NCI-H524 treated with DMSO at 0.1 percent for 48 hours (cell line): ENCODE data around the gene CYP21A2.
"Not testable (repeated sequence)": the region's sequence is repeated elsewhere in the genome, so short reads cannot be mapped to it uniquely, and the experiment has no call there.

ENCODE experiments used
- DNase-seq: peaks from one replicate; lab custom pipeline; 2025; lab: John Stamatoyannopoulos, UW

Gene CYP21A2

DNA sequence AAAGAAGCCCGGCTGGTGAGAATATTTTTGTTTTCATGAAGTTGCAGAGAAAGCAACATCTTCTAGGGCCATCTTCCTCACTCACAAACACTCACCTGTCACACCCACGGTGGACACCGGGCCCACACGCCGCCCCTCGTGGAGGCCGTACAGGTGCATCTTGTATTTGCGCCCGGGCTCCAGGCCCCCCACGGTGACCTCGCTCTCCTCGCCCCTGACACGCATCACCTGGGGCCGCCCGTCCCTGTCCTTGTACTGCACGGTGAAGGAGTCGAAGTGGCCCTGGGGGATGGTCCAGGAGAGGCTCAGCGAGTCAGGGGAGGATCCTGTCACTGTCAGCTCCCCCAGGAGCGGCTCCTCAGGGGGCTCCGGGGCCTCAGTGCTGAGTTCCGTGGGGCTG lies 17.5 kb downstream of the CYP21A2 start:
- DNase-seq = not testable (repeated sequence)

DNA sequence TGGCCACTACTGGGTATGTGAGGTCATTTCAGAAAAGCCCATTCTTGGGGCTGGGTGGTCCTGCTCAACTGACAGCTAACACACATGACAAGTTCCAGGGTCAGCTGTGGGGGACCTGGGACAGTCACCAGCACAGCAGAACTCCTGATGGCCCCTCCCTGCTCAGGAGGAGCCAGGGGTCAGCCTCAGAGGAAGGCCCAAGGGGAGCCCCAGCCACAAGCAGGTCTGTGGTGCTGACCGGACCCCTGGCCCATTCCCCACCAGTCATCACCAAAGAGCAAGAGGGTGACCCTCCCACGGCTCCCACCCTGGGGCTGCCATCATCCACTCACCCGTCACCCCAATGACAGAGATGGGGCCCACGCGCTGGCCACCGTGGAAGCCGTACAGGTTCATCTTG lies 18.0 kb downstream of the CYP21A2 start:
- no peak for DNase-seq

DNA sequence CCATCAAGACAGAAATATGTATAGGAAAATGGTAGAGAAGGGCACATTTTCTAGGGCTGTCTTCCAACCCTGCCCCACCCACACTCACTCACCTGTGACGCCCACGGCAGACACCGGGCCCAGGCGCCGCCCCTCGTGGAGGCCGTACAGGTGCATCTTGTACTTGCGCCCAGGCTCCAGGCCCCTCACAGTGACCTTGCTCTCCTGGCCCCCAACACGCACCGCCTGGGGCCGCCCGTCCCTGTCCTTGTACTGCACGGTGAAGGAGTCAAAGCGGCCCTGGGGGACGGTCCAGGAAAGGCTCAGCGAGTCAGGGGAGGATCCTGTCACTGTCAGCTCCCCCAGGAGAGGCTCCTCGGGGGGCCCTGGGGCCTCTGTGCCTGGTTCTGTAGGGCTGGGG lies 19.8 kb downstream of the CYP21A2 start:
- no peak for DNase-seq

DNA sequence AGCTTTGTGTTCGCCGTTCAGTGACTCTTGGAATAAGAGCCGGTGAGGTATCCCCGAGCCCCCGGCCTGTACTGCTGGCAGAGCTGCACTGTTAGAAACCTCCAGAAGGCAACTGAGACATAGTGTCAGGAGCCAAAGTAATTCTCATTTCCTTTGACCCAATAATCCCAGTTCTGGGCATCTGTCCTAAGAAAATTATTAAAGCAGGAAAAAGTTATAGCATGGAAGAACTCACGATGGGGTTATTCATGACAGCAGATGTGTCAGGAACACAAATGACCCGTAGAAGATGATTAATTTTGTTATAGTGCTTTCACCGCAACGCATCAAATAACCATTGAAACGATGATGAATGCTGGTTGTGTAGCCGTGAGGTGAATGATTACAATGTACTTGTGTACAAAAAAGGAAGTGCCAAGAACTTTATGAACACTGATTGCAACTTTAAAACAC lies 20.3 kb downstream of the CYP21A2 start:
- DNase-seq = no peak

DNA sequence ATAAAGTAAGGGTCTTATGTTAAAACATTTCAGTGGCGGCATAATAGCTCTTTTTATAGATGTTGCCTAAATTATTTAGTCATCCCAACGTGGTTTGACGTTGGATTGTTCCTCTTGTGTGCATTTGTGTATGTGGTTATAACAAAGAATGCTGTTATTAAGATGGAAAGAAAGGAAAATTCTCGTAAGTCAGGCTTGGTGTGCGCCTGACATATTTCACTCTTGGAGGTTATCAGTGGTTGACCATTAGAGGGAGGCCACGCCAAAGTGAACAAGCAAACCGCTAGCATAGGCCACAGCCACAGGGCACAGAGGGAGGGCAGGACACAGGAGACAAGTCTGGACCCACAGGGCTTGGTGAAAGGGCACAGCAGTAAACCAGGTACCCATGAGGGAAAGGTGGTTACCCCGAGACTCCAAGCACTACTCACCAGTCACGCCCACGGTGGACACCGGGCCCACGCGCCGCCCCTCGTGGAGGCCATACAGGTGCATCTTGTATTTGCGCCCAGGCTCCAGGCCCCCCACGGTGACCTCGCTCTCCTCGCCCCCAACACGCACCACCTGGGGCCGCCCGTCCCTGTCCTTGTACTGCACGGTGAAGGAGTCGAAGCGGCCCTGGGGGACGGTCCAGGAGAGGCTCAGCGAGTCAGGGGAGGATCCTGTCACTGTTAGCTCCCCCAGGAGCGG lies 22.9 kb downstream of the CYP21A2 start:
- no peak for DNase-seq

DNA sequence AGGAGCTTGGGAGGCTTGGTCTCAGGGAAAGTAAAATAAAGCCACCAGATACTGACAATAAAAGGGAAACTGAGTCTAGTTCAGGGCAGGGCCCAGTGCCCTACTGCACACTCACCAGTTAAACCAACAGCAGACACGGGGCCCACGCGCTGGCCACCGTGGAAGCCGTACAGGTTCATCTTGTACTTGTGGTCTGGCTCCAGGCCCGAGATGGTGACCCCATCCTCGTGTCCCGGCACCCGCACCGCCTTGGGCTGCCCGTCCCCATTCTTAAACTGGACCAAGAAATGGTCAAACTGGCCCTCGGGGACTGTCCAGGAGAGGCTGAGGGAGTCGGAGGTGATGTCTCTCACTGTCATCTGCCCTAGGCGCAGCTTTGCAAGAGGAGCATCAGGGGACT lies 26.5 kb downstream of the CYP21A2 start:
- DNase-seq = no peak

DNA sequence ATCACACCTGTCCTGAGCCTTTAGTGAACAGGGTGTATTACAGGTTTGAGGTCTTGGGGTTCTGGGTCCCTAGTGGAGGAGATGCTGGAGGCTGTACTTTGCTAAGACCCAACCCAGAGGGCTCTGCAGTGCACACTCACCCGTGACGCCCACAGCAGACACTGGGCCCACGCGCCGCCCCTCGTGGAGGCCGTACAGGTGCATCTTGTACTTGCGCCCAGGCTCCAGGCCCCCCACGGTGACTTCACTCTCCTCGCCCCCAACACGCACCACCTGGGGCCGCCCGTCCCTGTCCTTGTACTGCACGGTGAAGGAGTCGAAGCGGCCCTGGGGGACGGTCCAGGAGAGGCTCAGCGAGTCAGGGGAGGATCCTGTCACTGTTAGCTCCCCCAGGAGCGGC lies 29.3 kb downstream of the CYP21A2 start:
- not testable (repeated sequence) for DNase-seq

DNA sequence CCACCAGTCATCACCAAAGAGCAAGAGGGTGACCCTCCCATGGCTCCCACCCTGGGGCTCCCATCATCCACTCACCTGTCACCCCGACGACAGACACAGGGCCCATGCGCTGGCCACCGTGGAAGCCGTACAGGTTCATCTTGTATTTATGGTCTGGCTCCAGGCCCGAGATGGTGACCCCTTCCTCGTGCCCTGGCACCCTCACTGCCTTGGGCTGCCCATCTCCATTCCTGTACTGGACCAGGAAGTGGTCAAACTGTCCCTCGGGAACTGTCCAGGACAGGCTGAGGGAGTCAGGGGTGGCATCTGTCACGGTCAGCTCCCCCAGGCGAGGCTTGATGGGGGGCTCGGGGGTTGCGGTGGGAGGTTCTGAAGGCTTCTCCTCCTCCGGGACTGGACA lies 30.1 kb downstream of the CYP21A2 start:
- not testable (repeated sequence) for DNase-seq

DNA sequence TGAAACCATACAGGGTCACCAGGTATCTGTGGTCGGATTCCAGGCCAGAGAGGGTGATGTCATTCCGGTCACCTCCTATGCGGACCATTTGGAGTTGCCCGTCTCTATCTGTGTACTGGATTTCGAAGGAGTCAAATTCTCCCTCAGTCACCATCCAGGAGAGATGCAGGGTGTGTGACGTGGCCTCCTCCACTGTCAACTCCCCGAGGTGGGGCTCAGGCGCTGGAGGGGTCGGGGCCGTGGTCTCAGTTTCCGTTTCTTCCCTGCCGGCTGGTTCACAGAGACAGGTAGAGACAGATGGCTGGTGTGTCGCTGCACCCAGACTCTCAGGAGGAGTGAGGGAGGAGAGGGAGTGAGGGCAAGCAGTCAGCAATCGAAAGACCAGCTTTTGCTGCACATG lies 30.7 kb downstream of the CYP21A2 start:
- DNase-seq = no peak

DNA sequence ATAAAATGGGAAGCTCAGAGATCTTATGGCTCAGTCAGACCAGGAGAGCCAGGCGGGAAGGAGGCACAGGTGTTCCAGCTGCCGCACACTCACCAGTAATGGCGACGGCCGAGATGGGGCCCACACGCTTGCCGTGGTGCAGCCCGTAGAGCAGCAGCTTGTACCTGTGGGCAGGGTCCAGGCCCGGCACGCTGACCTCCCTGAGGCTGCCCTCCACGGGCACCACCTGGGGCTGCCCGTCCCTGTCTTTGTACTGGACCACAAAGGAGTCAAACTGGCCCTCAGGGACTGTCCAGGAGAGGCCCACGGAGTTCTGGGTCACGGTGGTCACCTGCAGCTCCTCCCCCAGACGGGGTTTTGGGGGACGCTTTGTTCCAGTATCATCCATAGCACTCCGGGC lies 31.2 kb downstream of the CYP21A2 start:
- DNase-seq = no peak

DNA sequence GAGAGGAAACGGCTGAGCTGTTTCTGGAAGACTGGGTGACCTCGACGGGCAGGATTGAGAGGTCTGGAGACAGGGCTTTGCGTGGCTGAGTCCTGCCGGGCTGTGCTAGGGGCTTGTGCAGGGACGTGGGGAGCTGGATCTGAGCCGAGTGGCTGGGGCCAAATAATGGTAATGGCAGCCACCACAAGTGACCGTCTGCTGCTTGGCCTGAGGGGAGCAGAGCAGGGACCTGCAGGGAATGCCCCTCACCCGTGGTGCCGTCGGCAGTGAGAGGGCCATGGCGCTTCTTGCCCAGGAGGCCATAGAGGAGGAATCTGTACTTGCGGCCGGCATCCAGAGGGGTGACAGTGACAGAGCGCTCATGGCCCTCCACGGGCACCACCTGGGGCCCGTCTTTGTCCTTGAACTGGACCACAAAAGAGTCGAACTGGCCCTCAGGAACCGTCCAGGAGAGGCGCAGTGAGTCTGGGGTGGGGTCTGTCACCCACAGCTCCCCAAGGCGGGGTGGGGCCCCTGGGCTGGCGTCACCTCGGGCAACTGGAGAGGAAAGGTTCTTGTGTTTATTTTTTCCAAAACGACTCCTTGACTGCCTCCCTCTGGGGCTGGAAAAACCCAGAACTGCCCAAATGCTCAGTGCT lies 31.8 kb downstream of the CYP21A2 start:
- no peak for DNase-seq

DNA sequence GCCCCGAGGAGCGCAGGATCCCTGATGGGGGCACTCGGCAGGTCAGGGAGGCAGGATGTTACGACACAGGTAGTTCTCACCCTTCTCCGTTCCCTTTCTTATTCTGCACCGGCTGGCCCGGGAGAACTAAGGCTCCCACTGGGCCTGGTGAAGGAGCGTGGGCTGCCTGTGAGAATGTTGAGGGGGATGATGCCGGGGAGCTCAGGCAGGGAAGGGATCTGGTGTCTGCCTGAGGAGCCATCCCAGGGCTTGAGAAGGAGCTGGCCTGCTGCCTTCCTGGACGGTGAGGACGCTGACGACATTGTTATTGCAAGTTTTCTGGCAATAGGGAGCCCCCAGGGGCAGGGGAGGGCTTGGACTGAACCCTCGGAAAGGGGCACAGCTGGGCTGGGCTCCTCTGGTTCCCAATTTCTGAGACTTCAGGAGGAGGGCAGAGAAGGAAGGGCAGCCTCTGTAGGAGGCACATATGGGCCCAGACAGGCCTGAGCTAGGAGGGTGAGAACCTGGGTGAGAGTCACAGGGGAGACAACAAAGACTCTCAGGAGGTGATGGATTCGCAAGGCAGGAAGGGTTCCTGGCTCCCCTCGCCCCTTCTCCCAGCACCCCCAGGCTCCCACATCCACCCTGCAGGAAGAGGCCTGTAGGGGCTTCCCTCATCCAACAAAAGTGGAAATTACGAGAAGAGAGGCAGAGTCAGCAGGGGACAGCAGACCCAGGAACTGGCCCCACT lies 32.8 kb downstream of the CYP21A2 start:
- DNase-seq = no peak

DNA sequence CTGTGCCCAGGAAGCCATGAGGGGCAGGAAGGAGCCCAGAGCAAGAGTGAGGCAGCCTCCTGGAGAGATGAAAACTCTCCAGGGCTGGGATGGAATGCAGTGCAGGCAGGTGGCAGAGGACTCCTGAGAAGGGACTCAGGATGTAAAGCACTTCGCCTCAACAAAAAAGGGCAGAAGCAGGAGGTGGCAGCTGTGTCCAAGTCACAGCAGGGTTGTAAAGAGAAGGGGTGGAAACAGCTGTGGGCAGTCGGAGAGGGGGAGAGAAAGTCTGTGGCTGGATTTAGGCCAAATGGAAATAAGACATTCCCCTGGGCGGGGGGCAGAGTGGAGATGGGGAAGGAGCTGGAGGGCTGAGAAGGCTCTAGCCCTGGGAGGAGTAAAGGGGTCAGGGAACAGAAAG lies 34.9 kb downstream of the CYP21A2 start:
- peak; percentile 44 for DNase-seq

DNA sequence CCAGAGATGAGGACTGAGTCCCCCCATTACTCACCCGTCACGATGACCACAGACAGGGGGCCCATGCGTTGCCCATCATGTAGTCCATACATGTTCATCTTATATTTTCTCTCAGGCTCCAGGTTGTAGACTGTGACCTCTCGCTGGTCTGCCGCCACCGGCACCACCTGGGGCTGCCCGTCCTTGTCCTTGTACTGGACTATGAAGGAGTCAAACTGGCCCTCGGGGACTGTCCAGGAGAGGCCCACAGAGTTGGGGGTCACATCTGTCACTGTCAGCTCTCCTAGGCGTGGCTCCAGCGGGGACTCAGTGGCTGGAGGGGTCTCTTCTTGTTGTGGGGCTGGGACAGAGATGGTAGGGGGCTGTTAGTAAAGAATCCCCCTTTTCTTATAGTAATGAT lies 35.4 kb downstream of the CYP21A2 start:
- DNase-seq = no peak

DNA sequence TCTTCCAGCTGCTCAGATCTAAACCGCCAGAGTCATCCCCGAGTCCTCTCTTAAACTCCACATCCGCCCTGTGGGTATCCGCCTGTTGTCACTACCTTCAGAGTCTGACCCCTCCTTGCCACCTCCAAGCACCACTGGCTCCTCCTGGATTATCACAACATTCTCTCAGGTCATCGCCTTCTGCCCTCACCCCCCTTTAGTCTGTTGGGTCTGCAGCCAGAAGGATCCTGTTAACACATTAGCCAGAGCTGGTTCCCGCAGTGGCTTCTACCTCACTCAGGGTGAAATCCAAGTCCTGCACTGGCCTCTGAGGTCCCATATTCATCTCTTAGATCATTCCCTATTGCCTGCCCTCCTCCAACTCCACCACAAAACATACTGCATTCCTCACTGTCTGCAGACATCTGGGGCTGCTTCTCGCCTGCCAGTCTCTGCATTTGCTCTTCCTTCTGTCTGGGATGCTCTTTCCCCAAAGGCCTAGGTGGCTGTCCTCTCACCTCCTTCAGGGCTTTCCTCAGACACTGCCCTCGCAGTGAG lies 36.8 kb downstream of the CYP21A2 start:
- no peak for DNase-seq

DNA sequence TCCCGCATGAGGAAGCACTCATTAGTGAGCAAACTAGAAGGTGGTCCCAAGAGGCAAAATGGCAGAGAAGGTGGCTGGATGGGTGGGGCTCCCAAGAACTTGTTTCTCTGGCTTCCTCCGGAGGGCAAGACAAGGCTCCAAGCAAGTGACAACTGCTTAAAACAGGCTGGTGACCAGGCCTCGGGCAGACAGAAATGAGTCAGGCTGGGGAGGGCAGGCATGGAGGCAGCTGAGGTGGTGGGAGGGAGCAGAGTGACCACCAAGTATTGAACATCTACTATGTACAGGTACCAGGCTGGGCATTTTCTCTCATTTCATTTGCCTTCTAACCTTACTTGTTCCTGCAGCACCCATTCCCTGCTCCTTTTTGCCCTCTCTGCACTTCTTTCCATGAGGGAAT lies 37.6 kb downstream of the CYP21A2 start:
- DNase-seq = no peak

DNA sequence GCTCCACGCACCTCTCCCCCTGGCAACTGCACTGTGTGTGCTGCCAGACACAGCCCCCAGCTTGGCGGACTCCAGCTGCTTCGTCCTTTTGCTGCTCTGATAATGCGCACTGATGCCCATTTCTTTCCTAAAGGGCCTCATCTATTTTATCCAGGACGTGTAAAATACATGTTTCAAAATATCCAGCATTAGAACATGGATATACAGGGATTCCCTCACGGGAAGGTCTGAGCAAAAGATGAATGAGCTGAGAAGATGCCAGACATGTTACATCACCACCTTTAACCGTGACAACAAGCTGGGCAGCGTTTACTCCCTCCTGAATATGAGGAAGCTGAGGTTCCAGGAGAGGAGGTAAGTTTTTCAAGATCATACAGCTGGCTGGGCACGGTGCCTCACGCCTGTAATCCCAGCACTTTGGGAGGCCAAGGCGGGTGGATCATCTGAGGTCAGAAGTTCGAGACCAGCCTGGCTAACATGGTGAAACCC lies 38.1 kb downstream of the CYP21A2 start:
- no peak for DNase-seq

DNA sequence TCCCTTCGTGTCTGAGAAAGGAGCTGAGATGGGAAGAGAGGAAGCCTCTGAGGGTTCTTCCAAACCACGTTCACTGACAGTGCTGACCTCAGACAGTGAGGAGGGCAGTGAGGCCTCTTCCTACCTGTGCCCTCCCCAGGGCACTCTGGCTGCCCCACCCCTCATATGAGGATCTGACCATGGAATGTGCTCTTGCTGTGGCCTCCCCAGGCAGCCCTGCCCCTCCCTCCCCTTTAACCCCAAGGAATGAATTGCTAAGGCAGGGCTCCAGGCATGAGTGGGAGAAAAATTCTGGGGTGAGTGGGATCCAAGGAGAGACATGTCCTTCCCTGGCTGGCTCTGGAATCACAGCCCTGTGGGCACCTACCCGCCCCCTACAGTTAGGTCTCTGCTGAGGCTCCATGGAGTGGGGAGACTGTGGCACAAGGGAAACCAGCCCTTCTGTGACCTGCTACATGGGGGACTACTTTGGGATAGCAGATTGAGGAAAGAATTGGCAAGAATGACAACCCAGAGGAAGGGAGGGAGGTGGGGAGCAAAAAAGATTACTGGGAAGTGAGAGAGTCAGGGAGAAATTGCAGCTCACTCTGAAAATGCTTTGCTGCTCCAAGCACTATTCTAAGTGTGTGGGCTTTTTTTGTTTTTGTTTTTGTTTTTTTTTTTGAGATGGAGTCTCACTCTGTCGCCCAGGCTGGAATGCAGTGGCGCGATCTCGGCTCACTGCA lies 41.5 kb downstream of the CYP21A2 start:
- DNase-seq = no peak

DNA sequence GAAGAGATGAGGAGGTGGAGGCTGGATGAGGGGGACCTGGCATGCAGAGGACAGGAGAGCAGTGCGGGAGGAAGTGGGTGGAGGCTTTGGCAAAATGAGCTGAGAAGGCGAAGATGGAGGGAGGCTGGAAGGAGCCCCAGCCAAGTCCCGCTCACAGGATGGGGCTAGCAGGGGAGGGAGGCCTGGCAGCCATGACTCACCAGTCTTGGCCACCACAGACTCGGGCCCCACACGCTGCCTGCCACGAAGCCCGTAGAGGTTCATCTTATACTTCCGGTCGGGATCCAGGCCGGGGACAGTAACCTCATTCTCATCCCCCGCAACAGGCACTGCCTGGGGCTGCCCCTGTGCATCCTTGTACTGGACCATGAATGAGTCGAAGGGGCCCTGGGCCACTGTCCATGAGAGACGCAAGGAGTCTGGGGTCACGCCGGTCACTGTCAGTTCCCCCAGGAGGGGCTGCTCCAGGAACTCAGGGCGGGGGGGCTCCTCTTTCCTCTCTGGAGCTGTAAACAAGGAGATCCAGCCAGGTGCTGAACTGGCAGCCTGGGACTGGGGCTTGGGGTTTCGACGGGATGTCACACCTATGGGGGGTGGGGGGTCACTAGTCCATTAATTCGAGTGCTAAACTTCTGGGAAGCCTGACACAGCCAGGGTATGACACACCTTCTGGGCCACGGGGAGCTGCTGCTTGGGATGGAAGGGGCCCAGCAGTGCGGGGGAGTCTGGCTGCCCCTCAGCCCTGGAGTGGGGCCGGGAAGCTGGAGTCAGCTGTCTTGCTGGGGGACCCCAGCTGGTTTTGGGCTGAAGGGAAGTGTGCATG lies 43.2 kb downstream of the CYP21A2 start:
- no peak for DNase-seq

DNA sequence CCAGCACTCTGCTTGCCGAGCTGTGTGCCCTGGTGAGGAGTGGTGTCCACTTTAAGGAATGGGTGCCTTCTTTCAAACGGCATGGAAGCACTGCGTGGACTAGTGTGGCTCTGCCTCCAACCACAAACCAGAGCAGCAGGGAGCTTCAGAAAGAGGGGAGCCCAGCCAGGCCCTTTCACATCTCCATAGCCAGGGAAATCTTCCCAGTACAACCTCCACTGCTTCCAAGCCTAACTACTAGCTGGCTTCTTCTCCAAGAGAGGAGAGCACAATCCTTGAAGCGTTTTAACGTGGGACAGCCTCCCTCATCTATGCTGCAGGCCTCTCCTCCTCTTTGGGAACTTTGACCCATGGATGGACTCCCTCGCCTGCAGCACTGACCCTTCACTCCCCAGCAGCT lies 44.3 kb downstream of the CYP21A2 start:
- DNase-seq = no peak

DNA sequence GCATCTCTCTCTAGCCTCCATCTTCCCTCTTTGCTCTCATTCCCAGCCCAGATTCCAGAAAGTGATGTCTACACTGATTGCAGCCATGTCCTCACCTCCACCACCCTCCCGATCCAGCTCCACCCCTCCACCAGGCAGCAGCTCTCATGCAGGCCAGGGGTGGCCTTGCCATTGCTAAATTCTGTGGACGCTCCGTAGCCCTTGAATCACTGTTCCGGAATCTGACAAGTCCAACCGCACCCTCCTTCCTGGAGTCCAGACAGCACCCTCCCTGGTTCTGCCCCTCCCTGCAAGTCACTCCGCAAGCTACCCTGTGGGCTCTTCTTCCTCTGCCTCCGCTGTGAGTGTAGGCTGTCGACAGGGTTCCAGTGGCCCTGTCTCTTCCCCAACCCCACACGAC lies 44.7 kb downstream of the CYP21A2 start:
- DNase-seq = no peak
